ENCODE measurements around the gene EML2. TPM values are rescaled to one million over a fixed set of nuclear protein-coding genes. Genes with fewer than 3 reads are reported as not detected.

The EML2 gene
- total RNA-seq, 4 donors from 2014 or later, result 40.8 to 64.3 (median 60.0) TPM

DNA sequence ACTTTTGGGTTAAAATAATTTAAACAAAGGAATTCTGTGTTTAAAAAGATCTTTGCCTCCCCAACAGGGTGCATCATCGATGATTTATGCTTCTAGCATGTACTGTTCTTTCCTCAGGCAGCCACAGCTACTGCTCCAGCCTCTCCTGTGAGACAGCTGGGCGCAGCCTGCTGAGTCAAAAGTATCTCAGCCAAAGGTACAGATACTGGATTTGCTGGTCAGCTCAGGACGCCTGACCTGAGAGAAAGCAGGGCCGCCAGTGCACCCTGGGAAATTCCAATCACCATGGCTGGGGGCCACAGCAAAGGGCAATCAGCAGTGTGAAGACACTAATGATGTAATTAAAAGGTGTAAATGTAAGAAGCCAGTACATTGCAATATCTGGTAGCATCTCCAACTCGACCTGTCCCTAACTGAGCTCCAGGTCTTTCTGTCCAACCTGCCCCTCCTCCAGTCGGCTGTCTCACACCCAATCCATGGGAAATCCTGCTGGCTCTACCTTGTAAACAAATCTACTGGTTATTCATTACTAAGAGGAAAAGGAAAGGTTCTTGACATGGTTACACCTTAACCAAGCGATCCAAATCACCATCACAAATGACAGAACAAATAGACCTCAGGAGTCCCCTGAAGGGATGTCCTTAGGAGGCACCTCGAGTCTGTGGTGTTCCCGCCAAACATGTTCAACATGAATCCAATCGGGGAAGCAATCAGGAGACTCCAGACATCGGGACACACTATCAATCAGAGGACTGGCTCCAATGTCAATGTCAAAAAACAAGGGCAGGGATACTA lies 61.9 kb downstream of the EML2 start:
- intact Hi-C loops (cut with DNase I; ENCODE audit: low total_unique reads) (no loop called here), in situ Hi-C loops (cut with MboI; ENCODE audit: low pct_ligation_motif_present in 1 of 4, low pct_unique_long_range_greater_than_20kb in 1 of 4, low sequenced_read_pairs in 3 of 4) (no loop called here)
- H3K27me3 ChIP-seq, result no peaks in the 10 kb centered on the region
- peaks cover 9 to 40% (median 31%) of the 10 kb centered on the region in 4 donors for H3K4me1 ChIP-seq
- 23 to 28% methylated on average over 4 to 11 of the region's 11 CpGs for WGBS, 2 donors (ENCODE audit: low coverage in 1 of 2)
- peak; percentile 60 for DNase-seq
- H3K36me3 ChIP-seq, result no peaks in the 10 kb centered on the region
- H3K4me3 ChIP-seq, result no peak overlapping the region
- H3K27ac ChIP-seq, result peak overlapping the region; percentile 78 to 87 (median 84)
- TF ChIP-seq, protein P1, sequence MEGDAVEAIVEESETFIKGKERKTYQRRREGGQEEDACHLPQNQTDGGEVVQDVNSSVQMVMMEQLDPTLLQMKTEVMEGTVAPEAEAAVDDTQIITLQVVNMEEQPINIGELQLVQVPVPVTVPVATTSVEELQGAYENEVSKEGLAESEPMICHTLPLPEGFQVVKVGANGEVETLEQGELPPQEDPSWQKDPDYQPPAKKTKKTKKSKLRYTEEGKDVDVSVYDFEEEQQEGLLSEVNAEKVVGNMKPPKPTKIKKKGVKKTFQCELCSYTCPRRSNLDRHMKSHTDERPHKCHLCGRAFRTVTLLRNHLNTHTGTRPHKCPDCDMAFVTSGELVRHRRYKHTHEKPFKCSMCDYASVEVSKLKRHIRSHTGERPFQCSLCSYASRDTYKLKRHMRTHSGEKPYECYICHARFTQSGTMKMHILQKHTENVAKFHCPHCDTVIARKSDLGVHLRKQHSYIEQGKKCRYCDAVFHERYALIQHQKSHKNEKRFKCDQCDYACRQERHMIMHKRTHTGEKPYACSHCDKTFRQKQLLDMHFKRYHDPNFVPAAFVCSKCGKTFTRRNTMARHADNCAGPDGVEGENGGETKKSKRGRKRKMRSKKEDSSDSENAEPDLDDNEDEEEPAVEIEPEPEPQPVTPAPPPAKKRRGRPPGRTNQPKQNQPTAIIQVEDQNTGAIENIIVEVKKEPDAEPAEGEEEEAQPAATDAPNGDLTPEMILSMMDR (IDR thresholded peaks at IDR 0.05), result no peak
- peak in 2 of 3 donors; percentile 22 to 40 for TF ChIP-seq POLR2AphosphoS5 (IDR thresholded peaks at IDR 0.05)
- TF ChIP-seq POLR2A (IDR thresholded peaks at IDR 0.05), result no peak
- TF ChIP-seq EP300 (IDR thresholded peaks at IDR 0.05; ENCODE audit: low read depth), result no peak
- H3K9me3 ChIP-seq, result no peaks in the 10 kb centered on the region

DNA sequence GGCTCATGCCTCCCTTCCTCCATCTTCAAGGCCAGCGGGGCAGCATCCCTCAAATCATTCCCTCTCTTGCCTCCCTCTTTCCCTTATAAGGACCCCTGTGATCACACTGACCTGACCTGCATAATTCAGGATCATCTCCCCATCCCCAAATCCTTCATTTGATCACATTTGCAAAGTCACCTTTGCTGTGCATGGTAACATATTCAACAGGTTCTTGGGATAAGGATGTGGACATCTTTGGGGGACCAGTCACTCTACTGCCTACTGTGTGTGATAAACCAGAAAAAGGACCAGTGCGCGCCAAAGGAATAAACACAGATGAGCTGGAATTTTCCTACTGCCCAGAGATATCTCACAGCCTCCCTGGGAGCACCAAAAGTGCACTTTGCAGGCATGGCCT lies 62.5 kb downstream of the EML2 start:
- intact Hi-C loops (cut with DNase I; ENCODE audit: low total_unique reads), result no loop called here
- Histone ChIP-seq H3K27ac (peak overlapping the region; percentile 78 to 87 (median 84)), H3K36me3 (no peaks in the 10 kb centered on the region), H3K9me3 (no peaks in the 10 kb centered on the region), H3K27me3 (no peaks in the 10 kb centered on the region), H3K4me3 (no peak overlapping the region), H3K4me1 (peaks cover 9 to 40% (median 31%) of the 10 kb centered on the region in 4 donors)
- TF ChIP-seq EP300 (IDR thresholded peaks at IDR 0.05; ENCODE audit: low read depth) (no peak), POLR2AphosphoS5 (IDR thresholded peaks at IDR 0.05) (no peak), POLR2A (IDR thresholded peaks at IDR 0.05) (no peak)
- TF ChIP-seq, protein P1 (IDR thresholded peaks at IDR 0.05), result no peak
- 29 to 75% methylated on average over 1 to 3 of the region's 3 CpGs for WGBS, 2 donors (ENCODE audit: low coverage in 1 of 2)
- DNase-seq, result no peak
- in situ Hi-C loops (cut with MboI; ENCODE audit: low pct_ligation_motif_present in 1 of 4, low pct_unique_long_range_greater_than_20kb in 1 of 4, low sequenced_read_pairs in 3 of 4), result no loop called here

DNA sequence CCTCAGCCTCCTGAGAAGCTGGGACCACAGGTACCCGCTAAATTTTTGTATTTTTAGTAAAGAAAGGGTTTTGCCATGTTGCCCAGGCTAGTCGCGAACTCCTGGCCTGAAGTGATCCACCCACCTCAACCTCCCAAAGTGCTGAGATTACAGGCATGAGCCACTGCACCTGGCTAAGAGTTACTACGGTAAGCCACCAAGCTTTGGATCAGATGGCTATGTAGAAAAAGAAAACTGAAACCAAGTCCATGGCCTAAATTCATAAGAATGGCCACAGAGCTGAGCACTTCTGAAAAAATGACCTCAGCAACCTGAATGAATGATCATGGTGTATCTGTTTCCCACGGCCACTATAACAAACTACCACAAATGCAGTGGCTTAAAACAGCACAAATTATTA lies 64.0 kb downstream of the EML2 start:
- in situ Hi-C loops (cut with MboI; ENCODE audit: low pct_ligation_motif_present in 1 of 4, low pct_unique_long_range_greater_than_20kb in 1 of 4, low sequenced_read_pairs in 3 of 4) (no loop called here), intact Hi-C loops (cut with DNase I; ENCODE audit: low total_unique reads) (no loop called here)
- no peaks in the 10 kb centered on the region for H3K36me3 ChIP-seq
- H3K9me3 ChIP-seq, result no peaks in the 10 kb centered on the region
- H3K4me1 ChIP-seq, result peaks cover 9 to 40% (median 31%) of the 10 kb centered on the region in 4 donors
- TF ChIP-seq EP300 (IDR thresholded peaks at IDR 0.05; ENCODE audit: low read depth) (no peak), POLR2A (IDR thresholded peaks at IDR 0.05) (no peak), POLR2AphosphoS5 (IDR thresholded peaks at IDR 0.05) (no peak)
- TF ChIP-seq, protein P1 (IDR thresholded peaks at IDR 0.05), result no peak
- 71 to 83% methylated on average over 2 to 5 of the region's 5 CpGs for WGBS, 2 donors (ENCODE audit: low coverage in 1 of 2)
- no peaks in the 10 kb centered on the region for H3K27me3 ChIP-seq
- DNase-seq, result no peak
- peak overlapping the region in 3 of 4 donors; percentile 11 to 85 (median 78) for H3K27ac ChIP-seq
- H3K4me3 ChIP-seq, result no peak overlapping the region

DNA sequence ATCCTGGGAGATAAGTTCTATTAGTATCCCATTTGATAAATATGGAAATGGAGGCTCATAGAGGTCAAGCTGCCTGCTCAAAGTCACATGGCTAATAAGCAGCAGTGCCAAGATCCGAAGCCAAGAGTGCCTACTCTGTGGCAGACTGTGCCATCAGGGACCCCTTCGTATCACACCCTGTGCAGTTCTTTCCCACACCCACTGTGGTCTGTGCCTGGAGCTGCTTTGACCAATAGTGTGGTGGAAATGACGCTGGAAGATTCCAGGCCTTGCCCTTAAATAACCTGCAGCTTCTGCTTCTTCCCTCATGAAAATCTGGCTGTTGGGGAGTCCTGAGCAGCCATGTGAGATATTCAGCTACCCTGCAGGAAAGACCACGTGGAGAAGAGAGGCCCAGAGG lies 64.7 kb downstream of the EML2 start:
- Histone ChIP-seq H3K36me3 (no peaks in the 10 kb centered on the region), H3K27me3 (no peaks in the 10 kb centered on the region), H3K4me1 (peaks cover 9 to 43% (median 34%) of the 10 kb centered on the region in 4 donors), H3K9me3 (no peaks in the 10 kb centered on the region), H3K4me3 (no peak overlapping the region), H3K27ac (peak overlapping the region in 1 of 4 donors; percentile 11)
- WGBS, 2 donors (ENCODE audit: low coverage in 1 of 2), result 78% methylated on average over 4 of the region's 4 CpGs; no CpG with 5 or more reads in 1 of the 2 donors
- intact Hi-C loops (cut with DNase I; ENCODE audit: low total_unique reads), result no loop called here
- in situ Hi-C loops (cut with MboI; ENCODE audit: low pct_ligation_motif_present in 1 of 4, low pct_unique_long_range_greater_than_20kb in 1 of 4, low sequenced_read_pairs in 3 of 4), result no loop called here
- DNase-seq, result no peak
- no peak for TF ChIP-seq POLR2A (IDR thresholded peaks at IDR 0.05)
- TF ChIP-seq, protein P1 (IDR thresholded peaks at IDR 0.05), result no peak
- no peak for TF ChIP-seq EP300 (IDR thresholded peaks at IDR 0.05; ENCODE audit: low read depth)
- no peak for TF ChIP-seq POLR2AphosphoS5 (IDR thresholded peaks at IDR 0.05)

All from transverse colon (tissue), 4 donors.